ENCODE data around the gene ZNF717.
"Not testable (repeated sequence)": the region's sequence is repeated elsewhere in the genome, so short reads cannot be mapped to it uniquely, and the experiment has no call there.

Gene ZNF717

GRCh38 chr3:75785081-75785755 is at the start of gene ZNF717:
ZNF717 (minus strand) TSS chr3:75785549; CDS start chr3:75783362, 2,187 bp downstream.
- DNase-seq: peak; percentile 13

DNA sequence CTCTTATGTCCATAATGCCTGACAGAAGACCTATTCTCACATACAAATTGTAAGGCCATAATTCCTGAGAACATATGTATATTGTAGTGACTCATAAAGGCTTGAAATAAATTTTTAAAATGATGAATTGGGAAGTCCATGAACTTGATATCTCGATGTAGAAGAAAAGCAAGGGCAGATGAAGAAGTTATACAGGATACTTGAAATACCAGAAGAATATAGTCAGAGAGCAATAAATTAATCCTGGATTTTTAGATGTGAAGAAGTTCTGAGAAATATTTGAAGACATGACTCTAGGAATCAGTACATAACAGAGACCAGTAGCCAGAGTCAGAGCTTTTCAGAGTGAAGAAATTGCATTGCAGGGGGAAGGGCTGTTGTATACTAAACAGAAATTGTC is 45.7 kb upstream of the ZNF717 start:
- not testable (repeated sequence) for DNase-seq

- not testable (repeated sequence) for DNase-seq
Observed at GRCh38 chr3:75818019-75818418, 32.7 kb upstream of the ZNF717 start.

DNA sequence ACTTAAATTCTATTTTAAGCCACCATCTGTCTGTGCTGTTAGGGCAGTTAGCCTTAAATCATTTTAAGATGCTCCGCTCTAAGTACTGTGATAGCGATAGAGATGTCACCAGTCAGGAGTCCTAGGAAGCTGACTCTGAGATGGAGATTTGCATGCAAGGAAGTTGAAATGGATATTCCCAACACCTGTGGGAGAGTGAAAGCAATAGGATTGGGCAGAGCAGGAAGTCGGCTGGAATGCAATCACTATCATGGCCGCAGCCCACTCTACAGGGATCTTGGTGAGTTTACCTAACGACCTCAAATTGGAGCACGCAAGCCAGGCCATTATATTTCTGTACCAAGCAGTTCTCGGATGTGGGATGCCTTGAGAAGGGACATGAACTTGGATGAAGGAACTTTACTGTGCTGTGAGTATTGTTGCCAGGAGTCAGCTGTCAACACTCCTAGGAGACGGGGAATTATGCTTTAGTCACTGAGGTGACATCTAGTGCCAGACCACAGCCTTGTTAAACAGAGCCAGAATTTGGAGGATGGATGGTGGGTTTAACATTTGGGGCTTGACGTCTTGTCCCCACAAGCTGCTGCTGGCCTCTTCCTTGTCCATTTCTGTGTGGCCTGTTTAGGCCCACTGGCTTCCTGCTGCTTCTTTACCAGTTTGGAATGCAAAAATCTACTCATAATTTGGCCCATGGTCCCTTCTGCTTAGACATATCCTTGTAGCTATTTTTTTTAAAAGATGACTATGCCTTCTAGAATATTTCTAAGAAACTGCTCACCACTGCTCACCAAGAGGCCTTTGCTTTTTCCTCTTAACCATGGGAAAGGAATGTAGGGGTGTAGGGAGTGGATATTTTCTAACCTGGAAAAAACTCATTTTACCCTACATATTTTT is 31.2 kb upstream of the ZNF717 start:
- DNase-seq: not testable (repeated sequence)

DNA sequence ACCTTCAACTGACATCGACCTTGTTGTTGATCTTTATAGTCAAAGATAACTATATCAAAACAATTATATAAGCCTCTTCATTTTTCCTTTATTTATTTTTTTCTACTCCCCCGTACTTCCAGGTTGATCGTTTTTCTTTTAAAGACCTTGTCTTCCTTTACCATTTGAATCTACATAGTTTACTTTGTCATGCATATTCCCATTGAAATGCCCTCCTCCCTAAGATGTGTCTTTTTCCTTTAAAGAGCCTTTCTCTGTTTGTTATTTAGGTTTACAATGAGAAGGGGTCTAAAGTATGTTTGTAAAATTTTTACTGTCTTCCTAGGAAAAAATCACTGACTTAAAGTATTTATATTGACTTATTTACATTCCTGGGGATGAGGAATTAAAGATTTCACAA is 29.4 kb upstream of the ZNF717 start:
- no peak for DNase-seq

DNA sequence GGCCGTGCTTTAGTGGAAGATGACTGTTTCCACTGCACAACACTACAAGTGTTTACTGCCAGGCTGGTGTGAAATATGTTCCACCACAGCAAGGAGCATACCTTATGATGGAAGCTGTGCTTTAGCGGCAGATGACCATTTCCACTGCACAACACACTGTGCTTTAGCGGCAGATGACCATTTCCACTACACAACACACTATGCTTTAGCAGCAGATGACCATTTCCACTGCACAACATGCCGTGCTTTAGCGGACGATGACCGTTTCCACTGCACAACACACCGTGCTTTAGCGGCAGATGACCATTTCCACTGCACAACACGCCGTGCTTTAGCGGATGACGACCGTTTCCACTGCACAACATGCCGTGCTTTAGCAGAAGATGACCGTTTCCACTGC is 2.8 kb downstream of the ZNF717 start:
- no peak for DNase-seq

DNA sequence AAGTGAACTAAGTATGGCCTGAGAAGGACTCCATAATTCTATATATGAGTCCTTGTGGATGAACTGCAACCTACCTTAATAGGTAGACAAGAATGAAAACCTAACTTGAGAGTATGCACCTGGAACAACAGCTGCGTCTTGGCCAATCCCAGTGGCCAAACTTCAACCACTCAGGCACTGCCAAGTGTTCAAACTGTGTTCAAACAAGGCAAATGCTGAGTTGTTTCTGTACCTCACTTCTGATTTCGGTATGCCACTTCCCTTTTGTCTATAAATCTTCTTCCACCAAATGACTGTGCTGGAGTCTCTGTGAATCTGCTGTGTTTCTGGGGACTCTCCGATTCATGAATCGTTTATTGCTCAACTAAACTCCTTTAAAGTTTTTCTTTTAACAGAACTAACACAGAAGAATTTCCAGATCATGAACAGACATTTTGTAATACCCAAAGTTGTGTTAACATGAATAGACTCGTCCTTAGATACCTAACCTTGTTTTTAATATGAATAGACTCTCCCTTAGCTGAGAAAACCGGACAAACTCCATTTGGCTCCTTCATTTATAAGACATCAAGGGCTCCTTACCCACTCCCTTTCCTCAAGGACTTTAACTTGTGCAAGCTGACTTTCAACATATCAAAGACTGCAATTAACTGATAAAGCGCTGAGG is 4.1 kb downstream of the ZNF717 start:
- DNase-seq: no peak

DNA sequence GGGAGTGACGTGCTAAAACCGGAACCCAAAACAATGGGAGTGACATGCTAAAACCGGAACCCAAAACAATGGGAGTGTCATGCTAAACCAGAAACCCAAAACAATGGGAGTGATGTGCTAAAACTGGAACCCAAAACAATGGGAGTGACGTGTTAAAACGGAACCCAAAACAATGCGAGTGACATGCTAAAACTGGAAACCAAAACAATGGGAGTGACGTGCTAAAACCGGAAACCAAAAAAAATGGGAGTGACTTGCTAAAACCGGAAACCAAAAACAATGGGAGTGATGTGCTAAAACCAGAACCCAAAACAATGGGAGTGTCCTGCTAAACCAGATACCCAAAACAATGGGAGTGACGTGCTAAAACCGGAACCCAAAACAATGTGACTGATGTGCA is 7.6 kb downstream of the ZNF717 start:
- not testable (repeated sequence) for DNase-seq

GRCh38 chr3:75771631-75772030 is 13.7 kb downstream of the ZNF717 start:
- not testable (repeated sequence) for DNase-seq

DNA sequence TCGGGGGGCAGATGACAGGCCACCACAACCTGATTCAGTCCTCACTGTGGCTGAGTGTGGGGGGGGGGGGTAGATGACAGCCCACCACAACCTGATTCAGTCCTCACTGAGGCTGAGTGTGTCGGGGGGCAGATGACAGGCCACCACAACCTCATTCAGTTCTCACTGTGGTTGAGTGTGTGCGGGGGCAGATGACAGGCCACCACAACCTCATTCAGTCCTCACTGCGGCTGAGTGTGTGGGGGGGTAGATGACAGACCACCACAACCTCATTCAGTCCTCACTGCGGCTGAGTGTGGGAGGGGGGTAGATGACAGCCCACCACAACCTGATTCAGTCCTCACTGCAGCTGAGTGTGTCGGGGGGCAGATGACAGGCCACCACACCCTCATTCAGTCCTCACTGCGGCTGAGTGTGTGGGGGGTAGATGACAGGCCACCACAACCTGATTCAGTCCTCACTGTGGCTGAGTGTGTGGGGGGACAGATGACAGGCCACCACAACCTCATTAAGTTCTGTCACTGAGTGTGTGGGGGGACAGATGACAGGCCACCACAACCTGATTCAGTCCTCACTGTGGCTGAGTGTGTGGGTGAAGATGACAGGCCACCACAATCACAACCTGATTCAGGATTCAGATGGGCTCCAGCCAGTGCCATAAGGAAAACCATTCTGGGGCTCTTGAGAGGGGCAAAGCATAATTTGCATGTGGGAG is 16.9 kb downstream of the ZNF717 start:
- DNase-seq: no peak

DNA sequence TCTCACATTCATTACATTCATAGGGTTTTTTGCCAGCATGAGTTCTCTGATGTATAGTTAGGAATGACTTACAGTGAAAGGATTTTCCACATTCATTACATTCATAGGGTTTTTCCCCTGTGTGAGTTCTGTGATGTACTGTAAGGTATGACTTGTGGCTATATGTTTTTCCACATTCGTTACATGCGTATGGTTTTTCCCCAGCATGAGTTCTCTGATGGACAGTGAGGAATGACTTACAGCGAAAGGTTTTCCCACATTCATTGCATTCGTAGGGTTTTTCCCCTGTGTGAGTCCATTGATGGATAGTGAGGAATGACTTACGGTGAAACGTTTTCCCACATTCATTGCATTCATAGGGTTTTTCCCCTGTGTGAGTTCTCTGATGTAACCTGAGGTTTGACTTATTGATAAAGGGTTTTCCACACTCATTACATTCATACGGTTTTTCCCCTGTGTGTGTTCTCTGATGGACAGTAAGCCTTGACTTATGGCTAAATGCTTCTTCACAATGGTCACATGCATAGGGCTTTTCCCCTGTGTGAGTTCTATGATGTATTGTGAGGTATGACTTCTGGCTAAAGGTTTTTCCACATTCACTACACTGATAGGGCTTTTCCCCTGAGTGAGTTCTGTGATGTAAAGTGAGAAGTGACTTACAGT is 47.4 kb downstream of the ZNF717 start:
- no peak for DNase-seq

DNA sequence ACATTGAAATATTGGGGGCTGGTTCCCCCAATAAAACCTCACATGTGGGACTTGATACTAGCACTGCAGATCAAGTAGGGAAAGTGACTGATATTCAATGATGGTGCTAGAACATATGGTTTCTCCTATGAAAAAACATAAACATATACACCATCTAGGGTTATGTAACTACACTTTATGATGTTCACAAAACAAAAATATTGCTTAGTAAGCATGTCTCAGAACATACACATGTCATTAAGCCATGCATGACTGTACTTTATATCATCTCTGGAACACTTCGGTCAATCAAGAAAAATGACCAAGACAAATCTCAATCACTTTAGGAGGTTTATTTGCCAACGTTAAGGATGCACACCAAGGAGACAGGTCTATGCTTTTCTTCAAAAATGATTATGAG is 57.4 kb downstream of the ZNF717 start:
- no peak for DNase-seq

DNA sequence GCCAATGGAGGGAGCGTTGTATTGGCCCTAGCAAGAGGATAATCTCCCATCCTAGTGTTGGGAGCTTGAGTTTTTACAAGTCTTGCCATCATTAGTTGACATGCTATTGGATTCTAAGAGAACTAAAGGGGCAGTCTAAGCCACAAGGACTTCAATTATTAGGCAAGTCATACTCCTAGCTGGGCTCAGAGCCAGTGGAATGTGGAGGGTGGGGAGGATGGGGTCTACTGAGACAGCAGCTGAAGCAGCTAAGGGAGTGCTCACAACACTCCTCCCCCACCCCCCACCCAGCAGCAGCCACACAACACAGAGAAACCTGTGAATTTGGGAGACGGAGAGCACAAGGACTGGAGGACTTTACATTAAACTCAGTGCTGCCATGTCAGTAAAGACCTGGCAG is 93.3 kb downstream of the ZNF717 start:
- no peak for DNase-seq

DNA sequence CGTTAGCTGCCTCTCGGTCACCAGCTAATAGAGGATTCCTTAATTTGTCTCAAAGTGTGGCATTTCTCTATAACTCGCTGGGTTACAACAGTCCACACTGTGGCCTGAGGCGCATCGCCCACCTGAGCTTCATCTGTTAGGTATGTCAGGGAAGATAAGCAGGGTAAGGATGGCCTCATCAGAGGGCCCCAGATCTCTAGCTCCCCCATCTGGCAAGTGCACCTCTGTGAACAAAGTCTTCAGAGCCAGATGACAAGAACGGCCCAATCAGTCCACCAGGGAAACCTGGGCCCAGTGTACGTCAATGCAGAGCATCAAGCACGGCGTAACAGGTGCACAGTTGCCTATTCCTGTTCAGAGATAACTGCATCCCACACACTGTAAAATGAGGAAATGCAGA is 98.0 kb downstream of the ZNF717 start:
- DNase-seq: no peak

Measured in NCI-H2081 treated with DMSO at 0.1 percent for 48 hours (cell line).